ENCODE measurements around the gene TMEM270. TPM values are rescaled to one million over a fixed set of nuclear protein-coding genes. Genes with fewer than 3 reads are reported as not detected.

The TMEM270 gene
- total and polyA plus RNA-seq, 2 of the 8 experiments (the other 6 are each of a cell fraction or from before 2014, with no cell fraction given): 0.26 TPM; not detected in 1

- WGBS, 2 experiments (ENCODE audit: extremely low coverage in 1 of 2, insufficient coverage in 1 of 2, insufficient read length in 1 of 2, insufficient replicate concordance in 2 of 2, low coverage in 1 of 2, low lambda C conversion rate in 2 of 2, missing lambda C conversion rate in 1 of 2): 72% methylated on average over 10 of the region's 10 CpGs; no CpG with 5 or more reads in 1 of the 2 experiments
- no peak for TF ChIP-seq SRF (IDR thresholded peaks at IDR 0.05; ENCODE audit: low read depth, low read length)
Measured at GRCh38 chr7:73847941-73848723, 12.8 kb upstream of the TMEM270 start.

More at GRCh38 chr7:73847941-73848723, 12.8 kb upstream of the TMEM270 start:
- H3K36me3 ChIP-seq (ENCODE audit: control insufficient read depth in 2 of 4, insufficient read depth in 4 of 4, low read length in 3 of 4): no peaks in the 10 kb centered on the region
- H3K4me3 ChIP-seq (ENCODE audit: extremely low read depth in 1 of 4, insufficient read depth in 2 of 4, low read depth in 3 of 4, low read length in 4 of 4): no peak overlapping the region
- no peak overlapping the region for H3K4me2 ChIP-seq (ENCODE audit: insufficient read depth in 1 of 2, low read depth in 2 of 2, low read length in 2 of 2)
- H2BK5ac ChIP-seq (ENCODE audit: low read depth, low read length): peak overlapping the region; percentile 75; the same call in 1 of the 2 replicates
- no peak overlapping the region for H2BK20ac ChIP-seq (ENCODE audit: low read length)
- no peak overlapping the region for H3K4ac ChIP-seq (replicated peaks; ENCODE audit: insufficient read length, low read depth, low read length)
- H2AFZ ChIP-seq (ENCODE audit: low read length): no peak overlapping the region
- no peaks in the 10 kb centered on the region for H4K20me1 ChIP-seq (replicated peaks in 1 of 2; ENCODE audit: control insufficient read depth in 1 of 2, insufficient read depth in 2 of 2, low read length in 2 of 2)
- no peaks in the 10 kb centered on the region for H3K23me2 ChIP-seq (ENCODE audit: low read depth, low read length)
- peaks cover 4 to 5% of the 10 kb centered on the region in 2 experiments; a peak in 3 of 4 replicates for H3K9me3 ChIP-seq (ENCODE audit: insufficient read depth in 2 of 2, low read depth in 1 of 2, low read length in 1 of 2)
- no peak overlapping the region; the same call in 1 of the 2 replicates for H2BK12ac ChIP-seq (ENCODE audit: low read depth, low read length)
- no peak overlapping the region for H3K56ac ChIP-seq (replicated peaks; ENCODE audit: insufficient read length, low read depth, low read length)
- no peak overlapping the region for H3K27ac ChIP-seq (ENCODE audit: low read depth, low read length)
- no peak overlapping the region for H4K8ac ChIP-seq (ENCODE audit: extremely low read depth, insufficient read depth, low read length)
- H2BK15ac ChIP-seq (ENCODE audit: low read length): no peak overlapping the region
- no peak overlapping the region for H3K23ac ChIP-seq (ENCODE audit: insufficient read length)
- H2BK120ac ChIP-seq (replicated peaks; ENCODE audit: low read depth, low read length): no peak overlapping the region
- H4K5ac ChIP-seq (ENCODE audit: insufficient read length, low read depth, low read length): no peak overlapping the region
- H3K27me3 ChIP-seq (replicated peaks in 1 of 4; ENCODE audit: control insufficient read depth in 3 of 4, extremely low read depth in 1 of 4, insufficient read depth in 3 of 4, low read length in 3 of 4): no peaks in the 10 kb centered on the region; a peak in 1 of 7 replicates
- no peaks in the 10 kb centered on the region for H3K79me1 ChIP-seq (ENCODE audit: low read depth, low read length)
- 0 out of 7 replicates have a peak, but pooled peaks cover 0 to 3% (median 1%) of the 10 kb centered on the region in 4 experiments for H3K4me1 ChIP-seq (replicated peaks in 1 of 4; ENCODE audit: control insufficient read depth in 3 of 4, insufficient read depth in 4 of 4, low read length in 3 of 4)
- DNase-seq (ENCODE audit: low read depth in 1 of 2, low spot score in 2 of 2) (no peak), FAIRE-seq (no peak)
- ChIA-PET POLR2A (ENCODE audit: partially characterized antibody) (interaction anchor here (6.3 kb wide), 1 partner anchor 17 kb away, joined by 26 read pairs; the partner anchor contains the start of gene CLDN4), CTCF (ENCODE audit: partially characterized antibody) (interaction anchor here (1.1 to 4.8 kb wide), 3 partner anchors 11 to 37 kb away, joined by 3 to 36 read pairs (median 3); no protein-coding TSS in a partner anchor)
- H4K91ac ChIP-seq (replicated peaks; ENCODE audit: insufficient read length, low read length): no peak overlapping the region
- H3K9ac ChIP-seq (replicated peaks in 1 of 4; ENCODE audit: extremely low read depth in 1 of 4, low read depth in 3 of 4, low read length in 3 of 4): no peak overlapping the region
- H3K14ac ChIP-seq (ENCODE audit: insufficient read length): no peak overlapping the region
- no peak overlapping the region for H2AK5ac ChIP-seq (ENCODE audit: low read depth, low read length)
- no peaks in the 10 kb centered on the region for H3K79me2 ChIP-seq (ENCODE audit: control insufficient read depth in 1 of 2, insufficient read depth in 2 of 2, low read length in 2 of 2)
- no peak overlapping the region for H3K18ac ChIP-seq (ENCODE audit: extremely low read depth, low read length)
